HK-2 (cell line): ENCODE measurements around the gene INPP4A.
A peak's percentile ranks its signal among the peaks of the same experiment; 100 is the strongest.
"Not testable (repeated sequence)": the region's sequence is repeated elsewhere in the genome, so short reads cannot be mapped to it uniquely, and the experiment has no call there.

ENCODE experiments used
- DNase-seq: peaks from one replicate; pipeline ENCODE4 v3.0.0-alpha.2; 2018; ENCODE audit not compliant: unreplicated experiment

The INPP4A gene

GRCh38 chr2:98586551-98587140 is 142.0 kb downstream of the INPP4A start:
- no peak for DNase-seq

GRCh38 chr2:98588880-98589431 is 144.3 kb downstream of the INPP4A start:
- DNase-seq, result no peak

GRCh38 chr2:98589489-98589888 is 144.8 kb downstream of the INPP4A start:
- DNase-seq, result no peak

DNA sequence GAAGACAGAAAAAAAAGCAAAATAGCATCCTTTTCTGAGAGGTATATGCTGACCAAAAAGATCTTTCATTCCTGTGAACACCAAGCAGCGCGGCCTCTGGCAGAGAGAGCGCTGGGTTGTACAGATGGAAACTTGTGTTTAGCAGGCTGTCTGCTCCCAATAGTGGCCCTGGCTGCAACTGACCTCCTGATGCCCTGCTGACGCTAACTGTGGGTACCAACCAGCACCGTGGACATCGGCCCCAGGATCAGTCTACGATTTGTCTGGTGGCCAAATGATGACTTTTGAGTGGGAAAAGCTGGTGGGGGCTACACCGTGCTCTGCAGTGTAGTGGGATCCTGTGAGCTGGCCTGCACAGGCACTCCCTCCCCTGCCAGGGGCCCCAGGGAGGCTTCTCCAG is 147.9 kb downstream of the INPP4A start:
- DNase-seq, result no peak

GRCh38 chr2:98594665-98595064 is 150.0 kb downstream of the INPP4A start:
- not testable (repeated sequence) for DNase-seq

- no peak for DNase-seq
Observed at GRCh38 chr2:98598781-98599428, 154.2 kb downstream of the INPP4A start.

GRCh38 chr2:98601532-98602132 is 157.0 kb downstream of the INPP4A start:
- DNase-seq, result peak; percentile 30

GRCh38 chr2:98604547-98604946 is 159.9 kb downstream of the INPP4A start:
- no peak for DNase-seq

DNA sequence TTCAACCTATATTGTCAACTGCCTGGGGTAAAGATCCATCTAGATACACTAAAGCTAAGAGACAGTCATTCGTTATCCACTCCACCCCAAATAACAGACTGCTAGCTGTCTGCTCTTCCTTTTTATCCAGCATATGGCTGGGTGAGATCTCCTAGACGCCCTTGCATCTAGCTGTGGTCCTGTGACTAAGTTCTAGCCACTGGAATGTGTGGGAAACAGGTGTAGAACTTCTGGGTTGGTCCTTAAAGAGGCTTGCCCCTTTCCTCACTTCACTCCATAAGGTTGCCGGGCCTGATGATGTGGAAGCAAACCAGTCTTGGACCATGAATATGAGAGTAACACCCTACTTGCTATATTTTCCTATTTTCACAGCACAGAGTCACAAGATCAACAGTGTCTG is 160.4 kb downstream of the INPP4A start:
- no peak for DNase-seq

DNA sequence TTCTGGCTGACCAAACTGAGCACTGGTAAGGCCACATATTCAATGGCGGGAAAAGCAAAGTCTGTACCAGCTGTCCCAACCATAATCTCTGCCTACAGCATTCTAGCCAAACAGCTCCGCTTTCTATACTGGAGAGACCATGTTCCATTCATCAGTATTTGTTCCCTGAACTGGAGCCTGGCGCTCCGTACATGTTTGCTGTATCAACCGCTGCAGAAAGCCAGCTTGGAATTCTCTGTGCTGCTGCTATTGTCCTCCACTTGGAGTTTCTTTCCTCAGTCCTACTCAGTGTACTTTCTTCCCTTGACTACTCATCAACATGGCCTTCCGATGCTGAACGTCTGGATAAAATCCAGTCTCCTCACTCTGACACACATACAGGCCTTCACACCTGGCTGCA is 161.8 kb downstream of the INPP4A start:
- no peak for DNase-seq

GRCh38 chr2:98607104-98607503 is 162.4 kb downstream of the INPP4A start:
- no peak for DNase-seq

GRCh38 chr2:98607741-98608115 is 163.1 kb downstream of the INPP4A start:
- no peak for DNase-seq

DNA sequence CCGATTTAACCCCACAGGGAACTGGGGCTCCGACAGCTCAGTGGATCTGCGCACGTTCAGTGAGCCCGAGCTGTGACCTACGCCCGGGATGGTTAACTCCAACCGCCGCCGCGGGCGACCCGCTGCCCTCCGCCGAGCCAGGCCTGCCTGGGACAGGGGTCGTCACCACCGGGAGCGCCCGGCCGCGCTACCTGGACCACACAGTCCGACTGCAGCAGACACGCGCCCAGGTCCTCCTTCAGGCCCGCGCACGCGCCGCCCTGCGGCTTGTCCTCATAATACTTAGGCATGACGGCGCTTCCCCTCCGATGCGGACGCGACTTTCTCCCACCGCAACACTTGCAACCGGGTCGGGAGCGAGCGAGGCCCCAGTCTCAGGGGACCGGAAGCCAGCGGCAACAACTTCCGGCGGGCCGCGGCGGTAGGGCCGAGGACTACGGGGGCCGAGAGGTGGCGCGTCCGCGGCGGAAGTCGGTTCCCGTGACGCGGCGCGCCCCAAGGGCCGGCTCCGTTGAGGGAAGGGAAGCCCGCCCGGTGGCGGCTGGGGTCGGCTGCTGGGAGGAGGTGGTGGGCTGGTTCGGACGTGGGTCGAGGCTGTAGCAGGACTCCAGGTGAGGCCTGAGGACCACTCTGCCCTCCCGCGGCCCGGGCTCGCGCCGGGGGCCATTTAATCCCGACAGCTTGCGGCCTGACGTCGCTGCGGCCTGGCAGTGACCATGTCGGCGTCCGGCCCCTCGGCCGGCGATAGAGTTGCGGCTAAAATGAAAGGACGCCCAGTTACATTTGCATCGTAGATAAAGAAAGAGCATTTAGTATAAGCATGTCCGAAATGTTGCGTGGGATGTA is 163.7 kb downstream of the INPP4A start, which contains the start of the genes COA5 and UNC50:
COA5 (minus strand) TSS at position 397 of the 846 bp plus-strand sequence; CDS start at position 290, 107 bp downstream.
UNC50 (plus strand) TSS at position 474 of the 846 bp plus-strand sequence. CDS start 1,171 bp downstream, outside the sequence.
- peak; percentile 90 for DNase-seq

DNA sequence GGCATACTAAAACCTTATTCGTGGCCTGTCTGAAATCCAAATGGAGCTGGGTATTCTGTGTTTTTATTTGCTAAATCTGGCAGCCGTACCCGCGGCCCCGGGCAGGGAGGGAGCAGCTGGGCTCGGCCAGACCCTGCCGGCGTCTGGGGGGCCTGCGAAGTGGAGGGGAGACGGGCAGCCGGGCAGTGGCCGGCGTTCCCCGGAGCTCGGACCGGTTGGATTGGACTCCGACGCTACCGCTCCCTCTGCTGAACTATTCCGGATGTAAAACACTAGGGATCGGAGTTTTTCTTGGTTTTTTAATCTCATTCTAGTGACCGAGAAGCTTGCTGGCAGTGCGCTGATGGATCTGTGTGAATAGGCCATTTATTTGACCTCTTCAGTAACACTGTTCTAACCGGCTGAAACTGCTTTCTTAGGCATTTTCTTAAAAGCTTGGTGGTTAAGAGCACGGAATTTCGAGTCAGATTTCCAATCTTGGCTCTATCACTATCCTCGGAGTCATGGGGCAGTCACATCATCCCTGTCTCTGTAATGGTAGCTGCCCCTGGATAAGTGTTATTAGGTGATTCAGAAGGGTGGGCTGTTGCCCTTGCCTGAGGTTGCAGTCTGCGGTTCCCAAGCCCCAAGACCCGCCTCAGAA is 164.4 kb downstream of the INPP4A start:
- DNase-seq, result peak; percentile 22

- no peak for DNase-seq
Observed at GRCh38 chr2:98614024-98614739, 169.5 kb downstream of the INPP4A start.

GRCh38 chr2:98615481-98615880 is 170.8 kb downstream of the INPP4A start:
- no peak for DNase-seq

DNA sequence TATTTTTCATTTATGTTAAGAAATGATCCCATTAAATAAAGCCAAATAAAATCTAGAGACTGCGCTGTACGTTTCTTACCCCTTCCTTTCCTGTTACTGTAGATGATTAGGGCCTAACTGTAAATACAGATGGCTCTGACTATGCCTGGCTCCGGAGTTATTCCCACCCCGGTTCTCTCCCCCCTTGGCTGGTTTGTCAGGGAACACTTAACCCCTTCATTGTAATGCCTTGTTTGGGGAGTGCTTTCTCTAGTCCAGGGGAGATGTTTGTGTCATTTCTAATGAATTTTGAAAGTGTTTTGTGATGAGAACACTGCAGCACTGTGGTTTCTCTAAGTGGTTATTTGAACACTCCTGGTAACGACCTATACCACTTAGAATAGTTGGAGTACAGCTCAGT is 172.5 kb downstream of the INPP4A start:
- DNase-seq, result no peak

DNA sequence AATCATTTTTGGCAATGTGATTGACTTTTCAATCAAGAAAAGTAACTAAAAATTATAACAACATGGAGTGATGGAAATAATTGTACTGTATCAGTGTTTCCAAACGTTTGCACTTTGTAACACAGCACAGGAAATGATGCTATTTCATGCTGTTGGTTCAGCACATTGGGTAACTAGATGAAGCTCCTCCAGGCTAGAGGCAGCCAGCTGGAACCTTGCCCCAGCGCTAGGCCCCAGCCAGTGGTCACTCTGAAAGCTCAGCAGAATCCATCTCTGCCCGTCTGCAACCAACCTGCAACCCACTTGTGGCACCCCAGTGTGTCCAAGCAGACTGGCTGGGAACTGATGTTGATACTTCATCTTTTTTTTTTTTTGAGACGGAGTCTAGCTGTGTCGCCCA is 179.0 kb downstream of the INPP4A start:
- peak; percentile 22 for DNase-seq

DNA sequence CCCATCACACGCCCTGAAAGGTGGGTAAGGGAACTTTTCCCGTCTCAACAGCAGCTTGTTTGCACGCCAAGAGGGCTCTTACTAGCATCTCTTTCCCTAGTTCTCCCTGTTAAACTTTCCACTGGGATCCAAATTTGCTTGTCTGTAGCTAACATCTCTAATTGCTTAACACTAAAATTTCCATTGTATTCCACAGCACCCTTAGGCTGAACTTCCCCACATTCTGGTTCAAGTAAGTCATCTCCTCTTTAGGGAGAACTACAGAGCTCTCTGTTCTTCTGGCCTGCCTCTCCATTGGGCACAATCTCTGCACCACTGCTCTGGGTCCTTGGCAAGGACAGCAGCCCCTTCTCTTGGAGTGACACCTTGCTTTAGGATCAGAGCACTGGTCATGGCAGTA is 187.7 kb downstream of the INPP4A start:
- DNase-seq, result no peak

DNA sequence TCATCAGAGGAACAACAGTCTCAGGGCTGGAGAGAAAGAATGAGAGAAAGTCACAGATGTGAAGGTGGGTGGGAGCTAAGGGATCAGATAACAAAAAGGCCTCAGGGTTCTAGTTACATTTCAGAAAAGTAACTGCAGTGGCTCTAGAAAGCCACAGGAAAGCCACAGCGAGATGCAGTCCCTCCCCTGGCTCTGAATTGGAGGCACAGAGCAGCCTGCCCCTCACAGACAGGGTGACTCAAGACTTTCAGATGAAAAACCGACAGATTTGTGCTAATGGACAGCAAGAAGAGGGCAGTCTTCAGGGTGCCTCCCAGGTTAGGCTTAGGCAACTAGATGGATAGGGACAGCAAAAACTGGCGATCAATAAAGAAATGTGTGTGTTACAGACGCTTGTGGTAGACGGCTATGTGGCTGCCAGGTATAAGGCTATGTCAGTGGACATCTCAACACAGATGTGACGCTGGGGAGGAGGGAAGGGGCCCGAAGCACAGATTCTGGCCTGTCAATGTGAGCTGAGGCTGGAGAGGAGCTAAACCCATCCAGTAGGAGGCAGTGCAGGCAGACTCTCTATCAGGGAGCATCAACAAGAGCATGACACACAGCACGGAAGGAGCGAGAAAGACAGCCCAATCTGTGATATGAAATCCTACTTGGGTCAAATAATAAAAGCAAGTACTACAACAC is 189.9 kb downstream of the INPP4A start:
- DNase-seq, result no peak
